ENCODE results near the gene TAP2.

GRCh38 chr6:32830936-32831335 is 7.6 kb downstream of the TAP2 start:
- TF ChIP-seq CTCF (IDR thresholded peaks at IDR 0.05; ENCODE audit: insufficient read depth, low read length, poor library complexity, severe bottlenecking) (no peak), EZH2phosphoT487 (conservative IDR thresholded peaks at IDR 0.05; ENCODE audit: low read length) (no peak)

All from SU-DHL-6 (cell line).